K562 (cell line): ENCODE results near the gene IL13. TPM values are rescaled to one million over a fixed set of nuclear protein-coding genes. Genes with fewer than 3 reads are reported as not detected.

Source experiments
- ATAC-seq: fragments of 200-7000 bp; cut with Tn5 transposase; 3 replicates; pipeline ENCODE4 v1.9.1; 2020; ENCODE audit warnings: moderate library complexity
- BruUV-seq: library from RNA; stranded (reverse); fragments of 400-500 nt; replicated peaks from 2 replicates; lab custom pipeline; 2021; lab: Mats Ljungman, UMichigan
- CTCF ChIA-PET: fragments of 300-600 bp; formaldehyde crosslinking; extraction: SDS; loops from one replicate; lab custom pipeline; 2021; ENCODE audit warnings: low intra/inter-chr PET ratio; lab: Yijun Ruan, JAX
- POLR2A ChIA-PET: fragments of 300-600, 350-650 bp; sonication (Branson Sonifier 250); formaldehyde crosslinking; extraction: SDS; loops from one replicate; lab custom pipeline; 2021; ENCODE audit warnings: antibody characterized with exemption, inconsistent platforms; lab: Yijun Ruan, JAX
- DNase-seq, 4 experiments: peaks; one replicate each; pipeline versions ENCODE4 v3.0.0 to v3.0.0-alpha.2; 2011 to 2018; ENCODE audit warnings: low spot score in 3 of 4, mixed read lengths in 3 of 4; ENCODE audit errors: extremely low read depth in 1 of 4
- FAIRE-seq: peaks from 2 replicates; lab custom pipeline; 2011; peaks lifted over from hg19 to GRCh38; lab: Jason Lieb, UNC
- H2AFZ ChIP-seq: 2 replicates; pipeline ENCODE4 v1.6.0; 2011; ENCODE audit warnings: low read depth, low read length, control low read depth, inconsistent platforms
- H3K27ac ChIP-seq: fragments of 200-600 bp; 3 replicates; pipeline ENCODE4 v1.8.0; 2011; ENCODE audit warnings: low read depth, mild to moderate bottlenecking, control low read depth, inconsistent platforms, low read length, moderate library complexity, mixed read lengths; ENCODE audit errors: extremely low read depth
- H3K27me3 ChIP-seq, 2 experiments: fragments of 300-600 bp in 1 of 2; 2 replicates in 1 of 2; 3 replicates in 1 of 2; pipeline versions ENCODE4 v1.6.0 to v1.8.0; 2011; ENCODE audit warnings: inconsistent platforms in 2 of 2, low read length in 2 of 2, mild to moderate bottlenecking in 1 of 2, mixed read lengths in 1 of 2, moderate library complexity in 1 of 2; ENCODE audit not compliant: control insufficient read depth in 2 of 2, insufficient read depth in 2 of 2
- H3K36me3 ChIP-seq: fragments of 300-600 bp; 3 replicates; pipeline ENCODE4 v1.8.0; 2011; ENCODE audit warnings: mild to moderate bottlenecking, low read length, inconsistent platforms; ENCODE audit not compliant: control insufficient read depth, insufficient read depth
- H3K4me1 ChIP-seq, 2 experiments: fragments of 200-600 bp in 1 of 2; replicated peaks in 1 of 2; 2 replicates in 1 of 2; 3 replicates in 1 of 2; pipeline versions ENCODE4 v1.5.1 to v1.8.0; 2011; ENCODE audit warnings: inconsistent platforms in 2 of 2, low read length in 2 of 2, mild to moderate bottlenecking in 1 of 2, mixed read lengths in 1 of 2, moderate library complexity in 1 of 2; ENCODE audit not compliant: control insufficient read depth in 2 of 2, insufficient read depth in 2 of 2
- H3K4me2 ChIP-seq: 2 replicates; pipeline ENCODE4 v1.6.1; 2011; ENCODE audit warnings: low read length, control low read depth, inconsistent platforms, mixed read lengths; ENCODE audit not compliant: insufficient read depth
- H3K4me3 ChIP-seq: fragments of 200-600 bp; sonication (generic), shearing (Covaris generic); 2 replicates; pipeline ENCODE4 v1.5.1; 2016; ENCODE audit warnings: control low read depth, inconsistent platforms
- H3K79me2 ChIP-seq: fragments of 200-600 bp; 3 replicates; pipeline ENCODE4 v1.8.0; 2011; ENCODE audit warnings: low read length, inconsistent platforms; ENCODE audit not compliant: control insufficient read depth, insufficient read depth
- H3K9ac ChIP-seq, 2 experiments: 2 replicates each; pipeline versions ENCODE4 v1.6.0 to v1.6.1; 2011; ENCODE audit warnings: low read depth in 2 of 2, low read length in 2 of 2, control low read depth in 1 of 2, inconsistent platforms in 1 of 2, mild to moderate bottlenecking in 1 of 2, mixed read lengths in 1 of 2; ENCODE audit not compliant: insufficient read depth in 1 of 2
- H3K9me1 ChIP-seq: one replicate; pipeline ENCODE4 v1.6.0; 2011; ENCODE audit warnings: inconsistent platforms, mild to moderate bottlenecking, low read length, moderate library complexity; ENCODE audit not compliant: control insufficient read depth, insufficient read depth
- H3K9me3 ChIP-seq: replicated peaks from 2 replicates; pipeline ENCODE4 v1.5.1; 2011; ENCODE audit warnings: low read depth, low read length, inconsistent platforms; ENCODE audit not compliant: control insufficient read depth, insufficient read depth
- H4K20me1 ChIP-seq: replicated peaks from 2 replicates; pipeline ENCODE4 v1.6.1; 2011; ENCODE audit warnings: low read length, inconsistent platforms, mixed read lengths; ENCODE audit not compliant: control insufficient read depth, insufficient read depth
- CBFA2T2 ChIP-seq: fragments of 450-650 bp; conservative IDR thresholded peaks from 2 replicates; pipeline ENCODE4 v1.6.1; 2017; ENCODE audit warnings: mild to moderate bottlenecking
- CSDE1 ChIP-seq, 2 experiments: fragments of 450-650 bp; IDR thresholded peaks; 2 replicates each; pipeline ENCODE4 v1.6.1; 2016; ENCODE audit warnings: mild to moderate bottlenecking in 1 of 2
- EP300 ChIP-seq: IDR thresholded peaks from 2 replicates; pipeline ENCODE4 v1.6.1; 2012; ENCODE audit warnings: low read length, improper control_type of control experiment
- HDAC2 ChIP-seq: fragments of 450-650 bp; IDR thresholded peaks from 2 replicates; pipeline ENCODE4 v1.6.1; 2016; ENCODE audit warnings: mild to moderate bottlenecking
- JUND ChIP-seq, 2 experiments: IDR thresholded peaks; 2 replicates in 1 of 2; 3 replicates in 1 of 2; pipeline ENCODE4 v1.6.1; 2011; ENCODE audit warnings: borderline replicate concordance in 2 of 2, low read depth in 2 of 2, low read length in 2 of 2, improper control_type of control experiment in 1 of 2, missing biosample characterization in 1 of 2, missing genetic modification characterization in 1 of 2, missing genetic modification reagents in 1 of 2
- MBD2 ChIP-seq: sonication (generic); IDR thresholded peaks from 2 replicates; pipeline ENCODE4 v1.6.1; 2016; ENCODE audit warnings: low read depth, borderline replicate concordance
- ZNF121 ChIP-seq: sonication (generic); formaldehyde crosslinking; conservative IDR thresholded peaks from 2 replicates; pipeline ENCODE4 v1.8.0; 2022; ENCODE audit warnings: missing genetic modification reagents
- ZNF436 ChIP-seq: fragments of 250-450, 450-650 bp; sonication (Bioruptor Pico); formaldehyde crosslinking; IDR thresholded peaks from 2 replicates; pipeline ENCODE4 v1.7.0; 2020; ENCODE audit warnings: mild to moderate bottlenecking
- WGBS: fragments of 100-300 bp; shearing (Covaris generic); methylation state at CpG from one replicate; pipeline ENCODE4 v1.1.6; 2016; ENCODE audit warnings: low coverage, mixed read lengths; ENCODE audit not compliant: insufficient coverage; ENCODE audit errors: missing lambda C conversion rate; 5-methylcytosine and 5-hydroxymethylcytosine counted together
- in situ Hi-C: fragments of 300-500 bp; cut with MboI; formaldehyde crosslinking; loops from 4 replicates; pipeline ENCODE4 v1.15.0; 2018; ENCODE audit warnings: inconsistent platforms, mixed read lengths
- intact Hi-C: fragments of 100-400 bp; cut with micrococcal nuclease; formaldehyde crosslinking; loops from 2 replicates; pipeline ENCODE4 v1.14.2; 2022
- polyA plus RNA-seq, 8 experiments: library from polyadenylated mRNA; depleted of rRNA in 4 of 8; stranded (reverse) in 5 of 8; unstranded in 3 of 8; fragments of >200 nt; fragmentation: Nextera tagmentation in 2 of 8; fragmentation: Illumina TruSeq in 1 of 8; extraction: Ambion mirVana in 2 of 8; extraction: Trizol in 1 of 8; gene quantifications; 2 replicates each; pipeline versions ENCODE4 v1.2.1 to v1.2.3, GENCODE V29; 2011 to 2014; ENCODE audit warnings: inconsistent platforms in 1 of 8, missing spikeins in 1 of 8
- total RNA-seq, 7 experiments: library from RNA; depleted of rRNA in 6 of 7; stranded (reverse); fragments of >200 nt in 6 of 7; fragmentation: Illumina TruSeq in 2 of 7; extraction: Trizol in 2 of 7; gene quantifications; 2 replicates each; pipeline versions ENCODE4 v1.2.1 to v1.2.3, GENCODE V29; 2011 to 2021; ENCODE audit warnings: low replicate concordance in 1 of 7
- TF ChIP-seq, protein P1 (sequence below): fragments of 250-450 bp; sonication (Bioruptor Pico); IDR thresholded peaks from 2 replicates; pipeline ENCODE4 v1.5.0; 2021
- TF ChIP-seq, protein P2 (sequence below): fragments of 450-650 bp; formaldehyde crosslinking; IDR thresholded peaks from 2 replicates; pipeline ENCODE4 v1.4.0; 2020; ENCODE audit warnings: mild to moderate bottlenecking, mixed read lengths
- TF ChIP-seq, protein P3 (sequence below): sonication (generic); formaldehyde crosslinking; IDR thresholded peaks from 2 replicates; pipeline ENCODE4 v1.8.1; 2023; ENCODE audit warnings: mild to moderate bottlenecking, missing genetic modification reagents

The IL13 gene
- total and polyA plus RNA-seq, 9 of the 15 experiments (the other 6 are each of a cell fraction or from before 2014, with no cell fraction given): not detected

- TF ChIP-seq, protein P1, sequence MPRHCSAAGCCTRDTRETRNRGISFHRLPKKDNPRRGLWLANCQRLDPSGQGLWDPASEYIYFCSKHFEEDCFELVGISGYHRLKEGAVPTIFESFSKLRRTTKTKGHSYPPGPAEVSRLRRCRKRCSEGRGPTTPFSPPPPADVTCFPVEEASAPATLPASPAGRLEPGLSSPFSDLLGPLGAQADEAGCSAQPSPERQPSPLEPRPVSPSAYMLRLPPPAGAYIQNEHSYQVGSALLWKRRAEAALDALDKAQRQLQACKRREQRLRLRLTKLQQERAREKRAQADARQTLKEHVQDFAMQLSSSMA (CRISPR knock-in tag): no peak
- TF ChIP-seq EP300 (0 out of 2 replicates have a peak, but pooled peaks have one; percentile 28), ZNF436 (CRISPR knock-in tag) (no peak), JUND (IDR thresholded peaks at IDR 0.05; ENCODE audit: borderline replicate concordance, low read depth, low read length) (0 out of 2 replicates have a peak, but pooled peaks have one; percentile 23), JUND (tag; IDR thresholded peaks at IDR 0.05; ENCODE audit: borderline replicate concordance, low read depth, low read length) (no peak; the same call in 2 of the 3 replicates), HDAC2 (no peak), CBFA2T2 (peak; percentile 34; the same call in 1 of the 2 replicates)
Observed at GRCh38 chr5:132688536-132689339, 30.8 kb downstream of the IL13 start (continued).

DNA sequence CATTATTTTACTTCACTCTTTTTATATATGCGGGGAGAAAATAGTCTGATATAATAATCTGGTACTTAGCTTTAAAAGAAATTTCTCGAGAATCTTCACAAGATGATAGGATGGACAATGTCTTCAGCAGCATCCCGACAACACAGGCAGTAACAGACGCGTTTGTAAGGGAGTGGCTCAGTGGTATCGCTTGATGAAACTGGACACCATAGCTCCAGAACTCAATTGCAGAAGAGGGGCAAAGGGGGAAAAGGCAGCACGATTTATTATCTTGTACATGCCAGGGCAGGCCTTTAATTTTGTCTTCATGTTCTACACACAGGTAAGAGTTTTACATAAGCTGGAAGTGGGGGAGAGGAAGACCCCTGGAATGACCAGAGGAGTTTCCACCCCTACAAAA is 31.5 kb downstream of the IL13 start:
- Histone ChIP-seq H3K27me3 (no peaks in the 10 kb centered on the region), H2AFZ (no peak overlapping the region), H3K4me3 (no peak overlapping the region), H3K9me3 (no peaks in the 10 kb centered on the region), H3K4me1 (peaks cover 7 to 22% of the 10 kb centered on the region in 2 experiments; a peak in 4 of 5 replicates), H3K9me1 (no peaks in the 10 kb centered on the region), H4K20me1 (no peaks in the 10 kb centered on the region), H3K36me3 (no peaks in the 10 kb centered on the region), H3K9ac (no peak overlapping the region), H3K4me2 (no peak overlapping the region), H3K27ac (no peak overlapping the region), H3K79me2 (no peaks in the 10 kb centered on the region)
- ATAC-seq: 0 out of 3 replicates have a peak, but pooled peaks have one; percentile 28
- CTCF ChIA-PET: no interaction called here
- no peak for FAIRE-seq
- WGBS: 19% methylated on average over 7 of the region's 7 CpGs
- POLR2A ChIA-PET: interaction anchor here (0.7 to 1.7 kb wide), 4 partner anchors 8 to 85 kb away, joined by 3 to 8 read pairs (median 4); no protein-coding TSS in a partner anchor
- no peak for DNase-seq
- intact Hi-C loops: no loop called here
- TF ChIP-seq, protein P2, sequence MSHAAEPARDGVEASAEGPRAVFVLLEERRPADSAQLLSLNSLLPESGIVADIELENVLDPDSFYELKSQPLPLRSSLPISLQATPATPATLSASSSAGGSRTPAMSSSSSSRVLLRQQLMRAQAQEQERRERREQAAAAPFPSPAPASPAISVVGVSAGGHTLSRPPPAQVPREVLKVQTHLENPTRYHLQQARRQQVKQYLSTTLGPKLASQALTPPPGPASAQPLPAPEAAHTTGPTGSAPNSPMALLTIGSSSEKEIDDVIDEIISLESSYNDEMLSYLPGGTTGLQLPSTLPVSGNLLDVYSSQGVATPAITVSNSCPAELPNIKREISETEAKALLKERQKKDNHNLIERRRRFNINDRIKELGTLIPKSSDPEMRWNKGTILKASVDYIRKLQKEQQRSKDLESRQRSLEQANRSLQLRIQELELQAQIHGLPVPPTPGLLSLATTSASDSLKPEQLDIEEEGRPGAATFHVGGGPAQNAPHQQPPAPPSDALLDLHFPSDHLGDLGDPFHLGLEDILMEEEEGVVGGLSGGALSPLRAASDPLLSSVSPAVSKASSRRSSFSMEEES (CRISPR knock-in tag): no peak
- TF ChIP-seq MBD2: no peak
- TF ChIP-seq CSDE1 (IDR thresholded peaks at IDR 0.05): no peak
- TF ChIP-seq ZNF121 (CRISPR knock-in tag): no peak
- TF ChIP-seq, protein P3, sequence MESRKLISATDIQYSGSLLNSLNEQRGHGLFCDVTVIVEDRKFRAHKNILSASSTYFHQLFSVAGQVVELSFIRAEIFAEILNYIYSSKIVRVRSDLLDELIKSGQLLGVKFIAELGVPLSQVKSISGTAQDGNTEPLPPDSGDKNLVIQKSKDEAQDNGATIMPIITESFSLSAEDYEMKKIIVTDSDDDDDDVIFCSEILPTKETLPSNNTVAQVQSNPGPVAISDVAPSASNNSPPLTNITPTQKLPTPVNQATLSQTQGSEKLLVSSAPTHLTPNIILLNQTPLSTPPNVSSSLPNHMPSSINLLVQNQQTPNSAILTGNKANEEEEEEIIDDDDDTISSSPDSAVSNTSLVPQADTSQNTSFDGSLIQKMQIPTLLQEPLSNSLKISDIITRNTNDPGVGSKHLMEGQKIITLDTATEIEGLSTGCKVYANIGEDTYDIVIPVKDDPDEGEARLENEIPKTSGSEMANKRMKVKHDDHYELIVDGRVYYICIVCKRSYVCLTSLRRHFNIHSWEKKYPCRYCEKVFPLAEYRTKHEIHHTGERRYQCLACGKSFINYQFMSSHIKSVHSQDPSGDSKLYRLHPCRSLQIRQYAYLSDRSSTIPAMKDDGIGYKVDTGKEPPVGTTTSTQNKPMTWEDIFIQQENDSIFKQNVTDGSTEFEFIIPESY (CRISPR knock-in tag): no peak
- BruUV-seq: no TSS peak
- in situ Hi-C loops: no loop called here
